SK-N-SH (cell line): ENCODE data around the gene LARGE1. TPM values are rescaled to one million over a fixed set of nuclear protein-coding genes. Genes with fewer than 3 reads are reported as not detected.

Source experiments
- CTCF ChIA-PET: fragments of 300-600, 350-600 bp; formaldehyde crosslinking; extraction: SDS; loops from one replicate; lab custom pipeline; 2021; lab: Yijun Ruan, JAX
- POLR2A ChIA-PET: fragments of 350-600 bp; sonication (Branson Sonifier 250); formaldehyde crosslinking; extraction: SDS; loops from one replicate; lab custom pipeline; 2020; ENCODE audit warnings: antibody characterized with exemption, inconsistent platforms; lab: Yijun Ruan, JAX
- DNase-seq: peaks from one replicate; pipeline ENCODE4 v3.0.0; 2012
- H2AFZ ChIP-seq: fragments of 200-600 bp; sonication (generic); 2 replicates; pipeline ENCODE4 v1.8.1; 2016; ENCODE audit warnings: antibody characterized with exemption, mild to moderate bottlenecking, low read depth
- H3F3A ChIP-seq: fragments of 200-600 bp; sonication (generic); replicated peaks from 2 replicates; pipeline ENCODE3; 2016; ENCODE audit warnings: antibody characterized with exemption, mild to moderate bottlenecking; ENCODE audit not compliant: insufficient read depth
- H3K27ac ChIP-seq, 2 experiments: fragments of 200-500 bp in 1 of 2; fragments of 200-600 bp in 1 of 2; sonication (Bioruptor generic) in 1 of 2; sonication (generic), shearing (Covaris generic) in 1 of 2; 2 replicates each; pipeline versions ENCODE4 v1.5.1 to v1.6.1; 2014 to 2016; ENCODE audit warnings: low read depth in 2 of 2, inconsistent platforms in 1 of 2, low read length in 1 of 2, mild to moderate bottlenecking in 1 of 2, mixed read lengths in 1 of 2
- H3K27me3 ChIP-seq: fragments of 200-600 bp; sonication (generic), shearing (Covaris generic); 2 replicates; pipeline ENCODE4 v1.6.1; 2016; ENCODE audit warnings: mixed run types; ENCODE audit not compliant: insufficient read depth
- H3K36me3 ChIP-seq, 2 experiments: fragments of 200-500 bp in 1 of 2; fragments of 200-600 bp in 1 of 2; sonication (Bioruptor generic) in 1 of 2; sonication (generic) in 1 of 2; replicated peaks in 1 of 2; 2 replicates each; pipeline versions ENCODE3 to v1.5.1; 2014 to 2016; ENCODE audit warnings: low read length in 1 of 2, mild to moderate bottlenecking in 1 of 2; ENCODE audit not compliant: insufficient read depth in 2 of 2, control insufficient read depth in 1 of 2
- H3K4me1 ChIP-seq, 2 experiments: fragments of 200-500 bp in 1 of 2; fragments of 200-600 bp in 1 of 2; sonication (Bioruptor generic) in 1 of 2; sonication (generic), shearing (Covaris generic) in 1 of 2; 2 replicates each; pipeline versions ENCODE4 v1.5.1 to v1.6.1; 2014 to 2016; ENCODE audit warnings: low read depth in 1 of 2, low read length in 1 of 2, mixed run types in 1 of 2; ENCODE audit not compliant: insufficient read depth in 2 of 2, control insufficient read depth in 1 of 2
- H3K4me2 ChIP-seq: fragments of 200-600 bp; sonication (generic), shearing (Covaris generic); 2 replicates; pipeline ENCODE4 v1.6.1; 2017; ENCODE audit warnings: mixed run types
- H3K4me3 ChIP-seq, 2 experiments: fragments of 200-500 bp in 1 of 2; fragments of 200-600 bp in 1 of 2; sonication (Bioruptor generic) in 1 of 2; sonication (generic), shearing (Covaris generic) in 1 of 2; 2 replicates each; pipeline versions ENCODE4 v1.5.1 to v1.8.1; 2014 to 2016; ENCODE audit warnings: low read depth in 2 of 2, inconsistent platforms in 1 of 2, low read length in 1 of 2, mild to moderate bottlenecking in 1 of 2, mixed read lengths in 1 of 2, moderate library complexity in 1 of 2
- H3K79me2 ChIP-seq: fragments of 200-600 bp; sonication (generic); 2 replicates; pipeline ENCODE4 v1.8.1; 2017; ENCODE audit warnings: mild to moderate bottlenecking; ENCODE audit not compliant: insufficient read depth
- H3K9ac ChIP-seq: fragments of 200-600 bp; sonication (generic); 2 replicates; pipeline ENCODE4 v1.6.1; 2017; ENCODE audit warnings: mixed run types
- H3K9me2 ChIP-seq: fragments of 200-600 bp; sonication (generic); 2 replicates; pipeline ENCODE4 v1.6.1; 2017; ENCODE audit warnings: mixed run types
- H3K9me3 ChIP-seq: fragments of 200-600 bp; sonication (generic); 2 replicates; pipeline ENCODE4 v1.6.1; 2017; ENCODE audit warnings: mixed run types, mild to moderate bottlenecking, moderate library complexity
- H4K20me1 ChIP-seq: fragments of 200-600 bp; sonication (generic); 2 replicates; pipeline ENCODE4 v1.6.1; 2017; ENCODE audit warnings: mild to moderate bottlenecking, mixed run types; ENCODE audit not compliant: insufficient read depth
- ELF1 ChIP-seq: IDR thresholded peaks from 2 replicates; pipeline ENCODE4 v1.4.0; 2012
- EP300 ChIP-seq, 2 experiments: IDR thresholded peaks; 2 replicates each; pipeline versions ENCODE4 v1.4.0 to v1.6.1; 2012; ENCODE audit warnings: borderline replicate concordance in 1 of 2, low read depth in 1 of 2, low read length in 1 of 2
- EZH2phosphoT487 ChIP-seq: fragments of 200-600 bp; sonication (generic); IDR thresholded peaks from 2 replicates; pipeline ENCODE4 v1.6.1; 2017; ENCODE audit warnings: low read depth, mixed run types, mild to moderate bottlenecking, antibody characterized with exemption, moderate library complexity, borderline replicate concordance
- FOSL2 ChIP-seq: IDR thresholded peaks from 2 replicates; pipeline ENCODE4 v1.4.0; 2012; ENCODE audit warnings: low read depth, mild to moderate bottlenecking, moderate library complexity, borderline replicate concordance
- FOXM1 ChIP-seq: IDR thresholded peaks from 2 replicates; pipeline ENCODE4 v1.4.0; 2012; ENCODE audit warnings: low read depth, mild to moderate bottlenecking
- GABPA ChIP-seq: IDR thresholded peaks from 2 replicates; pipeline ENCODE4 v1.4.0; 2012; ENCODE audit warnings: low read depth, mild to moderate bottlenecking
- MXI1 ChIP-seq: IDR thresholded peaks from 2 replicates; pipeline ENCODE4 v1.6.1; 2012; ENCODE audit warnings: mild to moderate bottlenecking, low read depth, low read length, improper control_type of control experiment
- NFIC ChIP-seq: IDR thresholded peaks from 2 replicates; pipeline ENCODE4 v1.4.0; 2012; ENCODE audit warnings: borderline replicate concordance
- NRF1 ChIP-seq: IDR thresholded peaks from 2 replicates; pipeline ENCODE4 v1.6.1; 2012; ENCODE audit warnings: low read depth, mild to moderate bottlenecking, low read length
- POLR2AphosphoS5 ChIP-seq: IDR thresholded peaks from 2 replicates; pipeline ENCODE4 v1.6.1; 2012; ENCODE audit warnings: low read depth, low read length
- RAD21 ChIP-seq: IDR thresholded peaks from 2 replicates; pipeline ENCODE4 v1.6.1; 2012; ENCODE audit warnings: mild to moderate bottlenecking, low read length
- RCOR1 ChIP-seq: fragments of 150-350 bp; IDR thresholded peaks from 2 replicates; pipeline ENCODE4 v1.6.1; 2017; ENCODE audit warnings: antibody characterized with exemption, low read length
- RXRA ChIP-seq: IDR thresholded peaks from 2 replicates; pipeline ENCODE4 v1.4.0; 2012; ENCODE audit warnings: low read depth, mild to moderate bottlenecking, borderline replicate concordance
- SIN3A ChIP-seq: IDR thresholded peaks from 2 replicates; pipeline ENCODE4 v1.6.1; 2012; ENCODE audit warnings: low read depth, mild to moderate bottlenecking, low read length, moderate library complexity, borderline replicate concordance
- TAF1 ChIP-seq: IDR thresholded peaks from 2 replicates; pipeline ENCODE4 v1.6.1; 2012; ENCODE audit warnings: low read depth, mild to moderate bottlenecking, low read length, moderate library complexity, borderline replicate concordance
- TEAD4 ChIP-seq: IDR thresholded peaks from 2 replicates; pipeline ENCODE4 v1.4.0; 2012; ENCODE audit warnings: mild to moderate bottlenecking, borderline replicate concordance; ENCODE audit not compliant: insufficient read depth
- WGBS: methylation state at CpG from one replicate; pipeline ENCODE4 v1.1.6; 2017; ENCODE audit warnings: low lambda C conversion rate; 5-methylcytosine and 5-hydroxymethylcytosine counted together
- polyA plus RNA-seq, 3 experiments: library from polyadenylated mRNA; depleted of rRNA; stranded (reverse); fragments of >200 nt; gene quantifications; 2 replicates each; pipeline ENCODE4 v1.2.3, GENCODE V29; 2012
- TF ChIP-seq, protein P1 (sequence below): fragments of 200-600 bp; sonication (generic); IDR thresholded peaks from 2 replicates; pipeline ENCODE4 v1.6.1; 2017; ENCODE audit warnings: antibody characterized with exemption, mild to moderate bottlenecking, moderate library complexity
- TF ChIP-seq, protein P2 (sequence below): fragments of 150-350 bp; IDR thresholded peaks from 2 replicates; pipeline ENCODE4 v1.6.1; 2017; ENCODE audit warnings: antibody characterized with exemption, low read length, low read depth, borderline replicate concordance
- TF ChIP-seq, protein P3 (sequence below): IDR thresholded peaks from 2 replicates; pipeline ENCODE4 v1.4.0; 2012; ENCODE audit warnings: low read depth, borderline replicate concordance
- TF ChIP-seq, protein P4 (sequence below): fragments of 150-350 bp; IDR thresholded peaks from 2 replicates; pipeline ENCODE4 v1.6.1; 2016; ENCODE audit warnings: mild to moderate bottlenecking, low read depth, low read length

Gene LARGE1
- polyA plus RNA-seq, 1 of the 3 experiments (the other 2 are of a cell fraction), result 1.1 TPM

DNA sequence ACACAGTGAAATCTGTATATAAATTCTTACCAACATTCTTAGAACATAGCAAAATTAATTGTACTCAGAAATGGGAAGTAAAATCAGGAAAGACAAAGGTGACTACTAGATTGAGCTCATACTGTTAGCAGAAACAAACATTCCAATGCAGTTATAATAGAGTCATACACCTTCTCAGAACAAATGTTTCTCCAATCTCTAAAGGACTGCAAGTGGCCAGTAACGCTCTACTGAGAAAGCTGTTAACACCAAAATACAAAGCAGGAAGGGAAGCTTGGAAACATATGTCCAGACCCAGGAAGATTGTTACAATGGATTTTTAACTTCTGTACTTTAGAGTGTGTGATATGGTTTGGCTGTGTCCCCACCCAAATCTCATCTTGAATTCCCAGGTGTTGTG lies 341.5 kb downstream of the LARGE1 start:
- H3K27me3 ChIP-seq, result no peaks in the 10 kb centered on the region
- no peaks in the 10 kb centered on the region for H3F3A ChIP-seq
- no peak overlapping the region for H3K9ac ChIP-seq
- TF ChIP-seq RXRA (no peak), RAD21 (no peak), SIN3A (no peak), MXI1 (no peak), RCOR1 (no peak)
- TF ChIP-seq, protein P1, sequence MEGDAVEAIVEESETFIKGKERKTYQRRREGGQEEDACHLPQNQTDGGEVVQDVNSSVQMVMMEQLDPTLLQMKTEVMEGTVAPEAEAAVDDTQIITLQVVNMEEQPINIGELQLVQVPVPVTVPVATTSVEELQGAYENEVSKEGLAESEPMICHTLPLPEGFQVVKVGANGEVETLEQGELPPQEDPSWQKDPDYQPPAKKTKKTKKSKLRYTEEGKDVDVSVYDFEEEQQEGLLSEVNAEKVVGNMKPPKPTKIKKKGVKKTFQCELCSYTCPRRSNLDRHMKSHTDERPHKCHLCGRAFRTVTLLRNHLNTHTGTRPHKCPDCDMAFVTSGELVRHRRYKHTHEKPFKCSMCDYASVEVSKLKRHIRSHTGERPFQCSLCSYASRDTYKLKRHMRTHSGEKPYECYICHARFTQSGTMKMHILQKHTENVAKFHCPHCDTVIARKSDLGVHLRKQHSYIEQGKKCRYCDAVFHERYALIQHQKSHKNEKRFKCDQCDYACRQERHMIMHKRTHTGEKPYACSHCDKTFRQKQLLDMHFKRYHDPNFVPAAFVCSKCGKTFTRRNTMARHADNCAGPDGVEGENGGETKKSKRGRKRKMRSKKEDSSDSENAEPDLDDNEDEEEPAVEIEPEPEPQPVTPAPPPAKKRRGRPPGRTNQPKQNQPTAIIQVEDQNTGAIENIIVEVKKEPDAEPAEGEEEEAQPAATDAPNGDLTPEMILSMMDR, result no peak
- TF ChIP-seq, protein P2, sequence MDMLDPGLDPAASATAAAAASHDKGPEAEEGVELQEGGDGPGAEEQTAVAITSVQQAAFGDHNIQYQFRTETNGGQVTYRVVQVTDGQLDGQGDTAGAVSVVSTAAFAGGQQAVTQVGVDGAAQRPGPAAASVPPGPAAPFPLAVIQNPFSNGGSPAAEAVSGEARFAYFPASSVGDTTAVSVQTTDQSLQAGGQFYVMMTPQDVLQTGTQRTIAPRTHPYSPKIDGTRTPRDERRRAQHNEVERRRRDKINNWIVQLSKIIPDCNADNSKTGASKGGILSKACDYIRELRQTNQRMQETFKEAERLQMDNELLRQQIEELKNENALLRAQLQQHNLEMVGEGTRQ, result no peak
- TF ChIP-seq, all 33 proteins: peak for 0
- H3K4me3 ChIP-seq, result no peak overlapping the region
- no peaks in the 10 kb centered on the region for H3K9me2 ChIP-seq
- ChIA-PET CTCF (interaction anchor here (0.9 to 5.8 kb wide), 13 partner anchors 10 to 463 kb away, joined by 3 to 46 read pairs (median 5); no protein-coding TSS in a partner anchor), POLR2A (no interaction called here)
- H4K20me1 ChIP-seq, result no peaks in the 10 kb centered on the region
- H3K4me2 ChIP-seq, result no peak overlapping the region
- no peaks in the 10 kb centered on the region for H3K79me2 ChIP-seq
- no peaks in the 10 kb centered on the region for H3K36me3 ChIP-seq
- no peaks in the 10 kb centered on the region for H3K9me3 ChIP-seq
- no peaks in the 10 kb centered on the region for H3K4me1 ChIP-seq
- DNase-seq, result no peak
- no peak overlapping the region for H2AFZ ChIP-seq
- WGBS, result 83% methylated on average over 1 of the region's 1 CpG
- no peak overlapping the region for H3K27ac ChIP-seq

DNA sequence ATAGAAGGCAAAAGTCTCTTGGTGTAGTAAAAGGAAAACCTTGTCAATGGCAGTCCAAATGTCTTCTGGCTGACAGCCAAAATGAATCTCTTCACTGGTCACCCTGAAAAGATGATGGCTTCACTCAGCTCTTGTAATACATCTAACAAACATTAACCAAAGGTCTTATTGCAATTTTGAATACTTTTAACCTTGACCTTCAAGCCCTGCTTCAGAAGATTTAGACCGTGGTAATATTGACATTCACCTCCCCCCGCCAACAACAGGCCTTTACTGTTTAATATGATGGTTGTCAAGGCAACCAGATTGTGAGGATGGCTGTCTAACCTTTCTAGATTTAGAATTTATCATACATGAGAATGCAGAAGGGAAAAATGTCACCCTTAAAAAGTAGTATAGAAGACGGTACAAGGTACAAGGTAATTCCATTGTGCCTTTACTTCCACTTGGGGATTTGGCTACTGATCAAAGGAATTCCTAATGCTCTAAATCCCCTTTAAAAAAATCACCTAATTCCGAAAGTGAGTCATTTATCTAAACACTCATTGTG lies 342.3 kb downstream of the LARGE1 start:
- WGBS, result 46% methylated on average over 4 of the region's 4 CpGs
- CTCF ChIA-PET, result interaction anchor here (0.9 to 5.8 kb wide), 8 partner anchors 9 to 463 kb away, joined by 3 to 46 read pairs (median 6); no protein-coding TSS in a partner anchor
- H3K4me2 ChIP-seq, result no peak overlapping the region
- no peak overlapping the region for H3K4me3 ChIP-seq
- H3K27ac ChIP-seq, result no peak overlapping the region
- H3K27me3 ChIP-seq, result no peaks in the 10 kb centered on the region
- no peak overlapping the region for H3K9ac ChIP-seq
- no peak overlapping the region for H2AFZ ChIP-seq
- TF ChIP-seq RXRA (no peak), FOSL2 (no peak), TEAD4 (no peak), NRF1 (no peak), GABPA (no peak), RCOR1 (no peak), ELF1 (no peak), POLR2AphosphoS5 (no peak), NFIC (no peak), EZH2phosphoT487 (no peak), RAD21 (no peak), FOXM1 (no peak), SIN3A (no peak), EP300 (IDR thresholded peaks at IDR 0.05; ENCODE audit: borderline replicate concordance in 1 of 2, low read depth in 1 of 2, low read length in 1 of 2) (no peak), TAF1 (no peak)
- TF ChIP-seq, protein P3, sequence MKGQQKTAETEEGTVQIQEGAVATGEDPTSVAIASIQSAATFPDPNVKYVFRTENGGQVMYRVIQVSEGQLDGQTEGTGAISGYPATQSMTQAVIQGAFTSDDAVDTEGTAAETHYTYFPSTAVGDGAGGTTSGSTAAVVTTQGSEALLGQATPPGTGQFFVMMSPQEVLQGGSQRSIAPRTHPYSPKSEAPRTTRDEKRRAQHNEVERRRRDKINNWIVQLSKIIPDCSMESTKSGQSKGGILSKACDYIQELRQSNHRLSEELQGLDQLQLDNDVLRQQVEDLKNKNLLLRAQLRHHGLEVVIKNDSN, result no peak
- TF ChIP-seq, protein P4, sequence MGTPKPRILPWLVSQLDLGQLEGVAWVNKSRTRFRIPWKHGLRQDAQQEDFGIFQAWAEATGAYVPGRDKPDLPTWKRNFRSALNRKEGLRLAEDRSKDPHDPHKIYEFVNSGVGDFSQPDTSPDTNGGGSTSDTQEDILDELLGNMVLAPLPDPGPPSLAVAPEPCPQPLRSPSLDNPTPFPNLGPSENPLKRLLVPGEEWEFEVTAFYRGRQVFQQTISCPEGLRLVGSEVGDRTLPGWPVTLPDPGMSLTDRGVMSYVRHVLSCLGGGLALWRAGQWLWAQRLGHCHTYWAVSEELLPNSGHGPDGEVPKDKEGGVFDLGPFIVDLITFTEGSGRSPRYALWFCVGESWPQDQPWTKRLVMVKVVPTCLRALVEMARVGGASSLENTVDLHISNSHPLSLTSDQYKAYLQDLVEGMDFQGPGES, result no peak
- H3K9me3 ChIP-seq, result no peaks in the 10 kb centered on the region
- H3K9me2 ChIP-seq, result no peaks in the 10 kb centered on the region
- H4K20me1 ChIP-seq, result no peaks in the 10 kb centered on the region
- H3K36me3 ChIP-seq, result no peaks in the 10 kb centered on the region
- no peaks in the 10 kb centered on the region for H3K79me2 ChIP-seq
- H3K4me1 ChIP-seq, result no peaks in the 10 kb centered on the region
- H3F3A ChIP-seq, result no peaks in the 10 kb centered on the region
- POLR2A ChIA-PET, result no interaction called here
- peak; percentile 37 for DNase-seq
